K562 (cell line): ENCODE results near the gene TMEM243. TPM values are rescaled to one million over a fixed set of nuclear protein-coding genes. Genes with fewer than 3 reads are reported as not detected.
"Not testable (repeated sequence)": the region's sequence is repeated elsewhere in the genome, so short reads cannot be mapped to it uniquely, and the experiment has no call there.

Experiments used
- ATAC-seq: fragments of 200-7000 bp; cut with Tn5 transposase; 3 replicates; pipeline ENCODE4 v1.9.1; 2020; ENCODE audit warnings: moderate library complexity
- BruUV-seq: library from RNA; stranded (reverse); fragments of 400-500 nt; replicated peaks from 2 replicates; lab custom pipeline; 2021; lab: Mats Ljungman, UMichigan
- CTCF ChIA-PET: fragments of 300-600 bp; formaldehyde crosslinking; extraction: SDS; loops from one replicate; lab custom pipeline; 2021; ENCODE audit warnings: low intra/inter-chr PET ratio; lab: Yijun Ruan, JAX
- POLR2A ChIA-PET: fragments of 300-600, 350-650 bp; sonication (Branson Sonifier 250); formaldehyde crosslinking; extraction: SDS; loops from one replicate; lab custom pipeline; 2021; ENCODE audit warnings: antibody characterized with exemption, inconsistent platforms; lab: Yijun Ruan, JAX
- DNase-seq, 4 experiments: peaks; one replicate each; pipeline versions ENCODE4 v3.0.0 to v3.0.0-alpha.2; 2011 to 2018; ENCODE audit warnings: low spot score in 3 of 4, mixed read lengths in 3 of 4; ENCODE audit errors: extremely low read depth in 1 of 4
- FAIRE-seq: peaks from 2 replicates; lab custom pipeline; 2011; peaks lifted over from hg19 to GRCh38; lab: Jason Lieb, UNC
- H2AFZ ChIP-seq: 2 replicates; pipeline ENCODE4 v1.6.0; 2011; ENCODE audit warnings: low read depth, low read length, control low read depth, inconsistent platforms
- H3K27ac ChIP-seq: fragments of 200-600 bp; 3 replicates; pipeline ENCODE4 v1.8.0; 2011; ENCODE audit warnings: low read depth, mild to moderate bottlenecking, control low read depth, inconsistent platforms, low read length, moderate library complexity, mixed read lengths; ENCODE audit errors: extremely low read depth
- H3K27me3 ChIP-seq, 2 experiments: fragments of 300-600 bp in 1 of 2; 2 replicates in 1 of 2; 3 replicates in 1 of 2; pipeline versions ENCODE4 v1.6.0 to v1.8.0; 2011; ENCODE audit warnings: inconsistent platforms in 2 of 2, low read length in 2 of 2, mild to moderate bottlenecking in 1 of 2, mixed read lengths in 1 of 2, moderate library complexity in 1 of 2; ENCODE audit not compliant: control insufficient read depth in 2 of 2, insufficient read depth in 2 of 2
- H3K36me3 ChIP-seq: fragments of 300-600 bp; 3 replicates; pipeline ENCODE4 v1.8.0; 2011; ENCODE audit warnings: mild to moderate bottlenecking, low read length, inconsistent platforms; ENCODE audit not compliant: control insufficient read depth, insufficient read depth
- H3K4me1 ChIP-seq, 2 experiments: fragments of 200-600 bp in 1 of 2; replicated peaks in 1 of 2; 2 replicates in 1 of 2; 3 replicates in 1 of 2; pipeline versions ENCODE4 v1.5.1 to v1.8.0; 2011; ENCODE audit warnings: inconsistent platforms in 2 of 2, low read length in 2 of 2, mild to moderate bottlenecking in 1 of 2, mixed read lengths in 1 of 2, moderate library complexity in 1 of 2; ENCODE audit not compliant: control insufficient read depth in 2 of 2, insufficient read depth in 2 of 2
- H3K4me2 ChIP-seq: 2 replicates; pipeline ENCODE4 v1.6.1; 2011; ENCODE audit warnings: low read length, control low read depth, inconsistent platforms, mixed read lengths; ENCODE audit not compliant: insufficient read depth
- H3K4me3 ChIP-seq: fragments of 200-600 bp; sonication (generic), shearing (Covaris generic); 2 replicates; pipeline ENCODE4 v1.5.1; 2016; ENCODE audit warnings: control low read depth, inconsistent platforms
- H3K79me2 ChIP-seq: fragments of 200-600 bp; 3 replicates; pipeline ENCODE4 v1.8.0; 2011; ENCODE audit warnings: low read length, inconsistent platforms; ENCODE audit not compliant: control insufficient read depth, insufficient read depth
- H3K9ac ChIP-seq, 2 experiments: 2 replicates each; pipeline versions ENCODE4 v1.6.0 to v1.6.1; 2011; ENCODE audit warnings: low read depth in 2 of 2, low read length in 2 of 2, control low read depth in 1 of 2, inconsistent platforms in 1 of 2, mild to moderate bottlenecking in 1 of 2, mixed read lengths in 1 of 2; ENCODE audit not compliant: insufficient read depth in 1 of 2
- H3K9me1 ChIP-seq: one replicate; pipeline ENCODE4 v1.6.0; 2011; ENCODE audit warnings: inconsistent platforms, mild to moderate bottlenecking, low read length, moderate library complexity; ENCODE audit not compliant: control insufficient read depth, insufficient read depth
- H3K9me3 ChIP-seq: replicated peaks from 2 replicates; pipeline ENCODE4 v1.5.1; 2011; ENCODE audit warnings: low read depth, low read length, inconsistent platforms; ENCODE audit not compliant: control insufficient read depth, insufficient read depth
- H4K20me1 ChIP-seq: replicated peaks from 2 replicates; pipeline ENCODE4 v1.6.1; 2011; ENCODE audit warnings: low read length, inconsistent platforms, mixed read lengths; ENCODE audit not compliant: control insufficient read depth, insufficient read depth
- KLF16 ChIP-seq: IDR thresholded peaks from 2 replicates; pipeline ENCODE4 v1.6.1; 2016; ENCODE audit warnings: antibody characterized with exemption
- MTA1 ChIP-seq: fragments of 450-650 bp; IDR thresholded peaks from 2 replicates; pipeline ENCODE4 v1.6.1; 2017; ENCODE audit warnings: borderline replicate concordance
- NCOA2 ChIP-seq, 2 experiments: fragments of 450-650 bp; IDR thresholded peaks; 2 replicates each; pipeline ENCODE4 v1.6.1; 2018; ENCODE audit warnings: mild to moderate bottlenecking in 2 of 2, moderate library complexity in 1 of 2; ENCODE audit not compliant: partially characterized antibody in 2 of 2
- NCOA4 ChIP-seq: fragments of 450-650 bp; IDR thresholded peaks from 2 replicates; pipeline ENCODE4 v1.6.1; 2018; ENCODE audit warnings: mild to moderate bottlenecking; ENCODE audit not compliant: partially characterized antibody
- ZFP1 ChIP-seq: fragments of 450-650 bp; formaldehyde crosslinking; IDR thresholded peaks from 2 replicates; pipeline ENCODE4 v1.4.0; 2020; ENCODE audit warnings: mild to moderate bottlenecking, mixed read lengths
- ZFP36 ChIP-seq: fragments of 150-350 bp; IDR thresholded peaks from 2 replicates; pipeline ENCODE4 v1.6.1; 2018; ENCODE audit warnings: low read length, low read depth; ENCODE audit not compliant: partially characterized antibody
- ZNF174 ChIP-seq: fragments of 250-450 bp; sonication (Bioruptor Pico); IDR thresholded peaks from 2 replicates; pipeline ENCODE4 v1.4.0; 2020; ENCODE audit warnings: mild to moderate bottlenecking
- ZNF354B ChIP-seq: fragments of 250-450 bp; sonication (Bioruptor Pico); IDR thresholded peaks from 2 replicates; pipeline ENCODE4 v1.4.0; 2020
- ZNF764 ChIP-seq: fragments of 250-450 bp; sonication (Bioruptor Pico); IDR thresholded peaks from 2 replicates; pipeline ENCODE4 v1.4.0; 2020; ENCODE audit warnings: low read depth, mild to moderate bottlenecking, moderate library complexity
- WGBS: fragments of 100-300 bp; shearing (Covaris generic); methylation state at CpG from one replicate; pipeline ENCODE4 v1.1.6; 2016; ENCODE audit warnings: low coverage, mixed read lengths; ENCODE audit not compliant: insufficient coverage; ENCODE audit errors: missing lambda C conversion rate; 5-methylcytosine and 5-hydroxymethylcytosine counted together
- in situ Hi-C: fragments of 300-500 bp; cut with MboI; formaldehyde crosslinking; loops from 4 replicates; pipeline ENCODE4 v1.15.0; 2018; ENCODE audit warnings: inconsistent platforms, mixed read lengths
- intact Hi-C: fragments of 100-400 bp; cut with micrococcal nuclease; formaldehyde crosslinking; loops from 2 replicates; pipeline ENCODE4 v1.14.2; 2022
- polyA plus RNA-seq, 8 experiments: library from polyadenylated mRNA; depleted of rRNA in 4 of 8; stranded (reverse) in 5 of 8; unstranded in 3 of 8; fragments of >200 nt; fragmentation: Nextera tagmentation in 2 of 8; fragmentation: Illumina TruSeq in 1 of 8; extraction: Ambion mirVana in 2 of 8; extraction: Trizol in 1 of 8; gene quantifications; 2 replicates each; pipeline versions ENCODE4 v1.2.1 to v1.2.3, GENCODE V29; 2011 to 2014; ENCODE audit warnings: inconsistent platforms in 1 of 8, missing spikeins in 1 of 8
- total RNA-seq, 7 experiments: library from RNA; depleted of rRNA in 6 of 7; stranded (reverse); fragments of >200 nt in 6 of 7; fragmentation: Illumina TruSeq in 2 of 7; extraction: Trizol in 2 of 7; gene quantifications; 2 replicates each; pipeline versions ENCODE4 v1.2.1 to v1.2.3, GENCODE V29; 2011 to 2021; ENCODE audit warnings: low replicate concordance in 1 of 7
- TF ChIP-seq, protein P1 (sequence below): sonication (generic); formaldehyde crosslinking; IDR thresholded peaks from 2 replicates; pipeline ENCODE4 v1.5.0; 2020; ENCODE audit warnings: missing genetic modification reagents
- TF ChIP-seq, protein P2 (sequence below), 3 experiments: IDR thresholded peaks in 2 of 3; conservative IDR thresholded peaks in 1 of 3; 2 replicates each; pipeline ENCODE4 v1.5.1; 2011 to 2012; ENCODE audit warnings: low read length in 3 of 3, mild to moderate bottlenecking in 3 of 3, control low read depth in 2 of 3, improper control_type of control experiment in 1 of 3, inconsistent platforms in 1 of 3, low read depth in 1 of 3, mixed read lengths in 1 of 3, moderate library complexity in 1 of 3; ENCODE audit not compliant: insufficient read depth in 2 of 3
- TF ChIP-seq, protein P3 (sequence below): IDR thresholded peaks from 2 replicates; pipeline ENCODE4 v1.6.1; 2016; ENCODE audit warnings: missing genetic modification characterization, missing compliant biosample characterization

The TMEM243 gene
- total and polyA plus RNA-seq, 9 of the 15 experiments (the other 6 are each of a cell fraction or from before 2014, with no cell fraction given) = 3.9 to 8.6 (median 6.1) TPM

DNA sequence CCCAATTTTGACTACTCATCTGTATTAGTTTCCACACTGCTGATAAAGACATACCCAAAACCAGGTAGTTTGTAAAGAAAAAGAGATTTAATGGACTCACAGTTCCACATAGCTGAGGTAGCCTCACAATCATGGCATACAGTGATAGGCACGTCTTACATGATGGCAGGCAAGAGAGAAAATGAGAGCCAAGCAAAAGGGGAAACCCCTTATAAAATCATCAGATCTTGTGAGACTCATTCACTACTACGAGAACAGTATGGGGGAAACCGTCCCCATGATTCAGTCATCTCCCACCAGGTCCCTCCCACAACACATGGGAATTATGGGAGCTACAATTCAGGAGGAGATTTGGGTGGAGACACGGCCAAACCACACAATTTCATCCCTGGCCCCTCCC lies 15.6 kb downstream of the TMEM243 start:
- CTCF ChIA-PET, H3K9me3 ChIP-seq, DNase-seq, H3K9me1 ChIP-seq, in situ Hi-C loops, ATAC-seq, H4K20me1 ChIP-seq, H3K27ac ChIP-seq, H3K36me3 ChIP-seq, H3K4me2 ChIP-seq: not testable (repeated sequence)
- 26% methylated on average over 4 of the region's 4 CpGs for WGBS
- peak; percentile 20 for TF ChIP-seq ZFP36
- TF ChIP-seq, all 486 proteins: peak for 1; not testable (repeated sequence) for 485
- H2AFZ ChIP-seq, H3K79me2 ChIP-seq, H3K27me3 ChIP-seq, H3K9ac ChIP-seq, BruUV-seq, H3K4me1 ChIP-seq, H3K4me3 ChIP-seq, intact Hi-C loops, FAIRE-seq: not testable (repeated sequence)
- POLR2A ChIA-PET = interaction anchor here (0.6 to 0.7 kb wide), 2 partner anchors 10 to 13 kb away, joined by 3 read pairs; no protein-coding TSS in a partner anchor

GRCh38 chr7:87202705-87203104 lies 16.8 kb downstream of the TMEM243 start:
- no peaks in the 10 kb centered on the region for H3K9me1 ChIP-seq
- no peaks in the 10 kb centered on the region for H3K79me2 ChIP-seq
- no peak for TF ChIP-seq ZFP1
- TF ChIP-seq, protein P1, sequence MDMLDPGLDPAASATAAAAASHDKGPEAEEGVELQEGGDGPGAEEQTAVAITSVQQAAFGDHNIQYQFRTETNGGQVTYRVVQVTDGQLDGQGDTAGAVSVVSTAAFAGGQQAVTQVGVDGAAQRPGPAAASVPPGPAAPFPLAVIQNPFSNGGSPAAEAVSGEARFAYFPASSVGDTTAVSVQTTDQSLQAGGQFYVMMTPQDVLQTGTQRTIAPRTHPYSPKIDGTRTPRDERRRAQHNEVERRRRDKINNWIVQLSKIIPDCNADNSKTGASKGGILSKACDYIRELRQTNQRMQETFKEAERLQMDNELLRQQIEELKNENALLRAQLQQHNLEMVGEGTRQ (CRISPR knock-in tag) = no peak
- TF ChIP-seq, protein P2, sequence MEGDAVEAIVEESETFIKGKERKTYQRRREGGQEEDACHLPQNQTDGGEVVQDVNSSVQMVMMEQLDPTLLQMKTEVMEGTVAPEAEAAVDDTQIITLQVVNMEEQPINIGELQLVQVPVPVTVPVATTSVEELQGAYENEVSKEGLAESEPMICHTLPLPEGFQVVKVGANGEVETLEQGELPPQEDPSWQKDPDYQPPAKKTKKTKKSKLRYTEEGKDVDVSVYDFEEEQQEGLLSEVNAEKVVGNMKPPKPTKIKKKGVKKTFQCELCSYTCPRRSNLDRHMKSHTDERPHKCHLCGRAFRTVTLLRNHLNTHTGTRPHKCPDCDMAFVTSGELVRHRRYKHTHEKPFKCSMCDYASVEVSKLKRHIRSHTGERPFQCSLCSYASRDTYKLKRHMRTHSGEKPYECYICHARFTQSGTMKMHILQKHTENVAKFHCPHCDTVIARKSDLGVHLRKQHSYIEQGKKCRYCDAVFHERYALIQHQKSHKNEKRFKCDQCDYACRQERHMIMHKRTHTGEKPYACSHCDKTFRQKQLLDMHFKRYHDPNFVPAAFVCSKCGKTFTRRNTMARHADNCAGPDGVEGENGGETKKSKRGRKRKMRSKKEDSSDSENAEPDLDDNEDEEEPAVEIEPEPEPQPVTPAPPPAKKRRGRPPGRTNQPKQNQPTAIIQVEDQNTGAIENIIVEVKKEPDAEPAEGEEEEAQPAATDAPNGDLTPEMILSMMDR (IDR thresholded peaks at IDR 0.05 in 2 of 3, conservative IDR thresholded peaks at IDR 0.05 in 1 of 3; ENCODE audit: insufficient read depth in 2 of 3, low read depth in 1 of 3, low read length in 3 of 3) = no peak
- TF ChIP-seq KLF16 = no peak
- no peak for TF ChIP-seq MTA1
- no peak for TF ChIP-seq ZNF174 (CRISPR knock-in tag)
- TF ChIP-seq NCOA2 (IDR thresholded peaks at IDR 0.05; ENCODE audit: partially characterized antibody in 2 of 2) = no peak
- TF ChIP-seq ZNF764 (CRISPR knock-in tag) = no peak
- no peak for TF ChIP-seq ZNF354B
- TF ChIP-seq NCOA4 = no peak
- TF ChIP-seq, protein P3, sequence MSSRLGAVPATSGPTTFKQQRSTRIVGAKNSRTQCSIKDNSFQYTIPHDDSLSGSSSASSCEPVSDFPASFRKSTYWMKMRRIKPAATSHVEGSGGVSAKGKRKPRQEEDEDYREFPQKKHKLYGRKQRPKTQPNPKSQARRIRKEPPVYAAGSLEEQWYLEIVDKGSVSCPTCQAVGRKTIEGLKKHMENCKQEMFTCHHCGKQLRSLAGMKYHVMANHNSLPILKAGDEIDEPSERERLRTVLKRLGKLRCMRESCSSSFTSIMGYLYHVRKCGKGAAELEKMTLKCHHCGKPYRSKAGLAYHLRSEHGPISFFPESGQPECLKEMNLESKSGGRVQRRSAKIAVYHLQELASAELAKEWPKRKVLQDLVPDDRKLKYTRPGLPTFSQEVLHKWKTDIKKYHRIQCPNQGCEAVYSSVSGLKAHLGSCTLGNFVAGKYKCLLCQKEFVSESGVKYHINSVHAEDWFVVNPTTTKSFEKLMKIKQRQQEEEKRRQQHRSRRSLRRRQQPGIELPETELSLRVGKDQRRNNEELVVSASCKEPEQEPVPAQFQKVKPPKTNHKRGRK (tag) = no peak
- no peak overlapping the region for H3K4me2 ChIP-seq
- no peaks in the 10 kb centered on the region for H3K27me3 ChIP-seq
- H2AFZ ChIP-seq = no peak overlapping the region
- no peak overlapping the region for H3K27ac ChIP-seq
- no peaks in the 10 kb centered on the region for H4K20me1 ChIP-seq
- intact Hi-C loops = no loop called here
- no peak overlapping the region for H3K9ac ChIP-seq
- H3K36me3 ChIP-seq = peaks cover 21% of the 10 kb centered on the region
- no peak overlapping the region for H3K4me3 ChIP-seq
- in situ Hi-C loops = no loop called here
- no TSS peak for BruUV-seq
- peaks cover 8% of the 10 kb centered on the region for H3K9me3 ChIP-seq
- no peaks in the 10 kb centered on the region for H3K4me1 ChIP-seq
- CTCF ChIA-PET = no interaction called here
- POLR2A ChIA-PET = interaction anchor here (2.5 kb wide), 1 partner anchor 9 kb away, joined by 18 read pairs; no protein-coding TSS in a partner anchor
- WGBS = 92% methylated on average over 2 of the region's 2 CpGs
- no peak for FAIRE-seq
- no peak for DNase-seq
- ATAC-seq = no peak
